H9 (cell line): Measurements from ENCODE around the gene ETF1. TPM values are rescaled to one million over a fixed set of nuclear protein-coding genes. Genes with fewer than 3 reads are reported as not detected.

Experiments
- DNase-seq: peaks from one replicate; pipeline ENCODE4 v3.0.0-alpha.2; 2017
- H2AFZ ChIP-seq: one replicate; pipeline ENCODE4 v1.6.1; 2013; ENCODE audit warnings: mild to moderate bottlenecking, low read length, control low read depth, moderate library complexity
- H2AK5ac ChIP-seq: 2 replicates; pipeline ENCODE4 v1.6.1; 2013; ENCODE audit warnings: low read length, control low read depth, mixed read lengths; ENCODE audit not compliant: insufficient read length
- H2BK120ac ChIP-seq: one replicate; pipeline ENCODE4 v1.6.1; 2013; ENCODE audit warnings: low read depth, mild to moderate bottlenecking, low read length, control low read depth, inconsistent platforms; ENCODE audit not compliant: poor library complexity, severe bottlenecking
- H2BK12ac ChIP-seq: 2 replicates; pipeline ENCODE4 v1.6.1; 2013; ENCODE audit warnings: low read length, control low read depth, mixed read lengths, low read depth; ENCODE audit not compliant: insufficient read length
- H2BK15ac ChIP-seq: 2 replicates; pipeline ENCODE4 v1.6.1; 2013; ENCODE audit warnings: low read depth, low read length, control low read depth
- H2BK20ac ChIP-seq: one replicate; pipeline ENCODE4 v1.6.1; 2013; ENCODE audit warnings: low read depth, mild to moderate bottlenecking, low read length, control low read depth, inconsistent platforms; ENCODE audit not compliant: poor library complexity, severe bottlenecking
- H2BK5ac ChIP-seq: 2 replicates; pipeline ENCODE4 v1.6.1; 2013; ENCODE audit warnings: low read length, control low read depth, mixed read lengths; ENCODE audit not compliant: insufficient read length
- H3K14ac ChIP-seq: 2 replicates; pipeline ENCODE4 v1.6.1; 2013; ENCODE audit warnings: low read length, control low read depth; ENCODE audit not compliant: insufficient read depth
- H3K18ac ChIP-seq: 2 replicates; pipeline ENCODE4 v1.6.1; 2013; ENCODE audit warnings: low read depth, mild to moderate bottlenecking, mixed read lengths, low read length, control low read depth; ENCODE audit not compliant: insufficient read length
- H3K23ac ChIP-seq: 2 replicates; pipeline ENCODE4 v1.6.1; 2013; ENCODE audit warnings: low read length, control low read depth, mixed read lengths, low read depth; ENCODE audit not compliant: insufficient read length
- H3K23me2 ChIP-seq: 2 replicates; pipeline ENCODE4 v1.6.1; 2013; ENCODE audit warnings: low read depth, mild to moderate bottlenecking, mixed read lengths, low read length, control low read depth; ENCODE audit not compliant: insufficient read length, poor library complexity, severe bottlenecking
- H3K27ac ChIP-seq: 2 replicates; pipeline ENCODE4 v1.5.1; 2013; ENCODE audit warnings: low read length, control low read depth, mixed read lengths, low read depth; ENCODE audit not compliant: insufficient read length
- H3K27me3 ChIP-seq: 2 replicates; pipeline ENCODE4 v1.6.1; 2013; ENCODE audit warnings: low read length, control low read depth, inconsistent platforms; ENCODE audit not compliant: insufficient read depth
- H3K4ac ChIP-seq: 2 replicates; pipeline ENCODE4 v1.6.1; 2013; ENCODE audit warnings: low read depth, mild to moderate bottlenecking, control low read depth, inconsistent platforms, low read length, moderate library complexity
- H3K4me1 ChIP-seq: 2 replicates; pipeline ENCODE4 v1.6.1; 2013; ENCODE audit warnings: low read length, control low read depth, inconsistent platforms; ENCODE audit not compliant: insufficient read depth
- H3K4me2 ChIP-seq: 2 replicates; pipeline ENCODE4 v1.6.1; 2013; ENCODE audit warnings: low read length, control low read depth, mixed read lengths; ENCODE audit not compliant: insufficient read length, insufficient read depth
- H3K56ac ChIP-seq: 2 replicates; pipeline ENCODE4 v1.6.1; 2013; ENCODE audit warnings: low read depth, mild to moderate bottlenecking, mixed read lengths, low read length, control low read depth; ENCODE audit not compliant: insufficient read length
- H3K79me1 ChIP-seq: 2 replicates; pipeline ENCODE4 v1.6.1; 2013; ENCODE audit warnings: low read depth, mild to moderate bottlenecking, moderate library complexity, low read length, control low read depth, inconsistent platforms; ENCODE audit not compliant: insufficient read depth, poor library complexity, severe bottlenecking
- H3K79me2 ChIP-seq: 2 replicates; pipeline ENCODE4 v1.6.1; 2013; ENCODE audit warnings: low read length, control low read depth, inconsistent platforms; ENCODE audit not compliant: insufficient read depth
- H3K9ac ChIP-seq: 2 replicates; pipeline ENCODE4 v1.6.1; 2013; ENCODE audit warnings: low read length, control low read depth, mixed read lengths; ENCODE audit not compliant: insufficient read length; ENCODE audit errors: extremely low read depth
- H3K9me3 ChIP-seq: one replicate; pipeline ENCODE4 v1.6.1; 2013; ENCODE audit warnings: low read depth, low read length, inconsistent platforms; ENCODE audit not compliant: control insufficient read depth
- H3T11ph ChIP-seq: one replicate; pipeline ENCODE4 v1.6.1; 2013; ENCODE audit warnings: mild to moderate bottlenecking, low read length, control low read depth, inconsistent platforms
- H4K20me1 ChIP-seq: one replicate; pipeline ENCODE4 v1.6.1; 2013; ENCODE audit not compliant: control insufficient read depth, insufficient read length, insufficient read depth
- H4K5ac ChIP-seq: 2 replicates; pipeline ENCODE4 v1.6.1; 2013; ENCODE audit warnings: low read depth, mild to moderate bottlenecking, mixed read lengths, low read length, control low read depth; ENCODE audit not compliant: insufficient read length
- H4K8ac ChIP-seq: replicated peaks from 2 replicates; pipeline ENCODE4 v1.6.1; 2013; ENCODE audit warnings: low read length, control low read depth, mixed read lengths, low read depth; ENCODE audit not compliant: insufficient read length
- H4K91ac ChIP-seq: 2 replicates; pipeline ENCODE4 v1.6.1; 2013; ENCODE audit warnings: low read depth, mild to moderate bottlenecking, moderate library complexity, mixed read lengths, low read length, control low read depth; ENCODE audit not compliant: insufficient read length
- H3K27ac Mint-ChIP-seq, 3 experiments: 2 replicates in 2 of 3; 3 replicates in 1 of 3; pipeline ENCODE4 v1.8.0; 2020 to 2021; ENCODE audit warnings: mixed read lengths in 3 of 3, mild to moderate bottlenecking in 1 of 3, moderate library complexity in 1 of 3
- H3K27me3 Mint-ChIP-seq: 2 replicates; pipeline ENCODE4 v1.8.0; 2021; ENCODE audit warnings: low read depth, mild to moderate bottlenecking, moderate library complexity, mixed read lengths
- H3K36me3 Mint-ChIP-seq, 3 experiments: 2 replicates in 2 of 3; 3 replicates in 1 of 3; pipeline ENCODE4 v1.8.0; 2020 to 2021; ENCODE audit warnings: low read depth in 3 of 3, mixed read lengths in 3 of 3; ENCODE audit not compliant: insufficient read depth in 1 of 3
- H3K4me1 Mint-ChIP-seq, 2 experiments: 2 replicates each; pipeline ENCODE4 v1.8.0; 2020; ENCODE audit warnings: mixed read lengths in 2 of 2
- H3K4me3 Mint-ChIP-seq, 2 experiments: 2 replicates in 1 of 2; 3 replicates in 1 of 2; pipeline ENCODE4 v1.8.0; 2020 to 2021; ENCODE audit warnings: mild to moderate bottlenecking in 2 of 2, mixed read lengths in 2 of 2, moderate library complexity in 1 of 2
- H3K9me3 Mint-ChIP-seq, 2 experiments: 2 replicates in 1 of 2; 3 replicates in 1 of 2; pipeline ENCODE4 v1.8.0; 2020; ENCODE audit warnings: mild to moderate bottlenecking in 2 of 2, mixed read lengths in 2 of 2, moderate library complexity in 1 of 2
- CTCF ChIP-seq: fragments of 200-600 bp; sonication (generic); conservative IDR thresholded peaks from 3 replicates; pipeline ENCODE4 v1.8.0; 2021; ENCODE audit warnings: antibody characterized with exemption, mild to moderate bottlenecking
- WGBS: extraction: QIAGEN DNeasy Blood & Tissue Kit; methylation state at CpG from one replicate; pipeline ENCODE4 v1.1.7; 2013; ENCODE audit warnings: missing lambda C conversion rate, low lambda C conversion rate, mixed read lengths; ENCODE audit not compliant: insufficient read length; ENCODE audit errors: extremely low coverage; 5-methylcytosine and 5-hydroxymethylcytosine counted together
- total RNA-seq: library from RNA; stranded (reverse); gene quantifications from 2 replicates; pipeline ENCODE4 v1.2.1, GENCODE V29; 2021

The ETF1 gene
- total RNA-seq, 1 experiment from 2014 or later, result 175 TPM

GRCh38 chr5:138461343-138462125 lies 81.5 kb downstream of the ETF1 start:
- Histone ChIP-seq H3K4ac (no peak overlapping the region), H2BK15ac (no peak overlapping the region), H3K79me2 (no peaks in the 10 kb centered on the region), H3T11ph (no peak overlapping the region), H2AFZ (no peak overlapping the region), H3K18ac (no peak overlapping the region), H3K4me2 (no peak overlapping the region), H3K14ac (no peak overlapping the region), H3K4me1 (no peaks in the 10 kb centered on the region), H3K27me3 (no peaks in the 10 kb centered on the region), H2BK5ac (no peak overlapping the region), H2AK5ac (no peak overlapping the region), H2BK12ac (no peak overlapping the region), H4K5ac (no peak overlapping the region), H4K8ac (no peak overlapping the region), H3K23ac (no peak overlapping the region), H4K20me1 (no peaks in the 10 kb centered on the region), H2BK20ac (no peak overlapping the region), H3K79me1 (no peaks in the 10 kb centered on the region), H3K56ac (no peak overlapping the region), H4K91ac (no peak overlapping the region), H3K27ac (no peak overlapping the region), H3K9ac (no peak overlapping the region), H3K9me3 (no peaks in the 10 kb centered on the region), H2BK120ac (no peak overlapping the region), H3K23me2 (peaks cover 20% of the 10 kb centered on the region)
- no peak for DNase-seq
- H3K27ac Mint-ChIP-seq, result no peak overlapping the region
- no peak overlapping the region for H3K4me3 Mint-ChIP-seq
- peaks cover 18 to 22% of the 10 kb centered on the region in 2 experiments for H3K4me1 Mint-ChIP-seq
- no peak for TF ChIP-seq CTCF
- H3K27me3 Mint-ChIP-seq, result peaks cover 4% of the 10 kb centered on the region; the same call in 1 of the 2 replicates
- peaks cover 1 to 3% (median 2%) of the 10 kb centered on the region in 3 experiments; a peak in 6 of 7 replicates for H3K36me3 Mint-ChIP-seq
- WGBS, result no CpG with 5 or more reads among the region's 11 CpGs
- peaks cover 0 to under 1% of the 10 kb centered on the region in 2 experiments; a peak in 2 of 5 replicates for H3K9me3 Mint-ChIP-seq
